A673 (cell line): Measurements from ENCODE around the gene FAM32A. TPM values are rescaled to one million over a fixed set of nuclear protein-coding genes. Genes with fewer than 3 reads are reported as not detected.

Experiments used
- BruUV-seq: library from RNA; stranded (reverse); fragments of 400-500 nt; replicated peaks from 2 replicates; lab custom pipeline; 2021; lab: Mats Ljungman, UMichigan
- CTCF ChIA-PET: fragments of 300-600 bp; sonication (Branson Sonifier 250); formaldehyde crosslinking; loops from one replicate; lab custom pipeline; 2022; ENCODE audit warnings: antibody characterized with exemption; lab: Charles Lee
- POLR2A ChIA-PET: fragments of 300-600 bp; sonication (Branson Sonifier 250); formaldehyde crosslinking; loops from one replicate; lab custom pipeline; 2022; ENCODE audit warnings: antibody characterized with exemption; ENCODE audit not compliant: low non-redundant PET; lab: Charles Lee
- DNase-seq: peaks from one replicate; pipeline ENCODE4 v3.0.0-alpha.2; 2015; ENCODE audit warnings: low spot score
- H3K27ac ChIP-seq: fragments of 200-600 bp; sonication (generic); 2 replicates; pipeline ENCODE4 v1.5.1; 2016; ENCODE audit warnings: mixed run types, low read depth, mild to moderate bottlenecking, mixed read lengths, antibody characterized with exemption, low read length; ENCODE audit not compliant: poor library complexity, severe bottlenecking
- H3K27me3 ChIP-seq: fragments of 200-600 bp; sonication (generic); replicated peaks from 2 replicates; pipeline ENCODE4 v1.6.1; 2017; ENCODE audit warnings: mixed run types, low read depth, mild to moderate bottlenecking, mixed read lengths, antibody characterized with exemption, low read length; ENCODE audit not compliant: insufficient read depth, poor library complexity
- H3K36me3 ChIP-seq: fragments of 200-600 bp; sonication (generic); 2 replicates; pipeline ENCODE4 v1.6.1; 2016; ENCODE audit warnings: mixed run types, mild to moderate bottlenecking, mixed read lengths, antibody characterized with exemption, low read length; ENCODE audit not compliant: insufficient read depth, poor library complexity, severe bottlenecking
- H3K4me1 ChIP-seq: fragments of 200-600 bp; sonication (generic); 2 replicates; pipeline ENCODE4 v1.6.1; 2017; ENCODE audit warnings: mixed run types, mild to moderate bottlenecking, mixed read lengths, antibody characterized with exemption, low read length; ENCODE audit not compliant: insufficient read depth, poor library complexity, severe bottlenecking
- H3K4me3 ChIP-seq: fragments of 200-600 bp; sonication (generic); 2 replicates; pipeline ENCODE4 v1.5.1; 2016; ENCODE audit warnings: low read depth, mixed run types, mild to moderate bottlenecking, mixed read lengths, low read length; ENCODE audit not compliant: poor library complexity, severe bottlenecking
- H3K9me3 ChIP-seq: fragments of 200-600 bp; sonication (generic); 2 replicates; pipeline ENCODE4 v1.6.1; 2016; ENCODE audit warnings: mixed run types, low read depth, mild to moderate bottlenecking, mixed read lengths, antibody characterized with exemption, low read length; ENCODE audit not compliant: poor library complexity, severe bottlenecking
- EZH2 ChIP-seq: fragments of 200-600 bp; sonication (generic); IDR thresholded peaks from 2 replicates; pipeline ENCODE4 v1.6.1; 2017; ENCODE audit warnings: borderline replicate concordance, low read depth, mild to moderate bottlenecking, mixed read lengths, antibody characterized with exemption, low read length; ENCODE audit not compliant: poor library complexity, severe bottlenecking
- intact Hi-C: fragments of 100-400 bp; cut with micrococcal nuclease; formaldehyde crosslinking; loops from one replicate; pipeline ENCODE4 v1.10.0; 2022; ENCODE audit not compliant: unreplicated experiment
- total RNA-seq: library from RNA; stranded (reverse); gene quantifications from 2 replicates; pipeline ENCODE4 v1.2.3, GENCODE V29; 2021
- TF ChIP-seq, protein P1 (sequence below): fragments of 300-800, 200-600 bp; sonication (generic); conservative IDR thresholded peaks from 2 replicates; pipeline ENCODE4 v1.5.1; 2017; ENCODE audit warnings: low read depth, mild to moderate bottlenecking, antibody characterized with exemption, low read length, moderate library complexity, mixed read lengths

Gene FAM32A
- total RNA-seq, 1 experiment from 2014 or later: 93.2 TPM

DNA sequence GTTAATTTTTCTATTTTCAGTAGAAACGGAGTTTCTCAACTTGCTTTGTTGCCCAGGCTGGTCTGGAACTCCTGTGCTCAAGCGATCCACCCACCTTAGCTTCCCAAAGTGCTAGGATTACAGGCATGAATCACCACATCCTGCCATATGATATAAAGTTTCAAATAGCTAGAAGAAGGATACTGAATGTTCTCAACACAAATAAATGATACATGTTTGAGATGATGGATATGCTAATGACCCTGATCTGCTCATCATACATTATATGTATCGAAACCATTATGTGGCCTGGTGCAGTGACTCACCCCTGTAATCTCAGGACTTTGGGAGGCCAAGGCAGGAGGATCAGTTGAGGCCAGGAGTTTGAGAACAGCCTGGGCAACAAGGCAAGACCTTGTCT is 23.4 kb upstream of the FAM32A start:
- no peak for TF ChIP-seq EZH2
- TF ChIP-seq, protein P1, sequence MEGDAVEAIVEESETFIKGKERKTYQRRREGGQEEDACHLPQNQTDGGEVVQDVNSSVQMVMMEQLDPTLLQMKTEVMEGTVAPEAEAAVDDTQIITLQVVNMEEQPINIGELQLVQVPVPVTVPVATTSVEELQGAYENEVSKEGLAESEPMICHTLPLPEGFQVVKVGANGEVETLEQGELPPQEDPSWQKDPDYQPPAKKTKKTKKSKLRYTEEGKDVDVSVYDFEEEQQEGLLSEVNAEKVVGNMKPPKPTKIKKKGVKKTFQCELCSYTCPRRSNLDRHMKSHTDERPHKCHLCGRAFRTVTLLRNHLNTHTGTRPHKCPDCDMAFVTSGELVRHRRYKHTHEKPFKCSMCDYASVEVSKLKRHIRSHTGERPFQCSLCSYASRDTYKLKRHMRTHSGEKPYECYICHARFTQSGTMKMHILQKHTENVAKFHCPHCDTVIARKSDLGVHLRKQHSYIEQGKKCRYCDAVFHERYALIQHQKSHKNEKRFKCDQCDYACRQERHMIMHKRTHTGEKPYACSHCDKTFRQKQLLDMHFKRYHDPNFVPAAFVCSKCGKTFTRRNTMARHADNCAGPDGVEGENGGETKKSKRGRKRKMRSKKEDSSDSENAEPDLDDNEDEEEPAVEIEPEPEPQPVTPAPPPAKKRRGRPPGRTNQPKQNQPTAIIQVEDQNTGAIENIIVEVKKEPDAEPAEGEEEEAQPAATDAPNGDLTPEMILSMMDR: no peak
- DNase-seq: no peak
- BruUV-seq: no TSS peak
- no peaks in the 10 kb centered on the region for H3K36me3 ChIP-seq
- no peak overlapping the region for H3K27ac ChIP-seq
- no peak overlapping the region for H3K4me3 ChIP-seq
- H3K9me3 ChIP-seq: no peaks in the 10 kb centered on the region
- H3K27me3 ChIP-seq: no peaks in the 10 kb centered on the region
- no peaks in the 10 kb centered on the region for H3K4me1 ChIP-seq
- intact Hi-C loops: no loop called here
- ChIA-PET CTCF (interaction anchor here (0.6 to 0.7 kb wide), 3 partner anchors 53 to 1697 kb away, joined by 11 to 13 read pairs (median 12); no protein-coding TSS in a partner anchor), POLR2A (no interaction called here)

DNA sequence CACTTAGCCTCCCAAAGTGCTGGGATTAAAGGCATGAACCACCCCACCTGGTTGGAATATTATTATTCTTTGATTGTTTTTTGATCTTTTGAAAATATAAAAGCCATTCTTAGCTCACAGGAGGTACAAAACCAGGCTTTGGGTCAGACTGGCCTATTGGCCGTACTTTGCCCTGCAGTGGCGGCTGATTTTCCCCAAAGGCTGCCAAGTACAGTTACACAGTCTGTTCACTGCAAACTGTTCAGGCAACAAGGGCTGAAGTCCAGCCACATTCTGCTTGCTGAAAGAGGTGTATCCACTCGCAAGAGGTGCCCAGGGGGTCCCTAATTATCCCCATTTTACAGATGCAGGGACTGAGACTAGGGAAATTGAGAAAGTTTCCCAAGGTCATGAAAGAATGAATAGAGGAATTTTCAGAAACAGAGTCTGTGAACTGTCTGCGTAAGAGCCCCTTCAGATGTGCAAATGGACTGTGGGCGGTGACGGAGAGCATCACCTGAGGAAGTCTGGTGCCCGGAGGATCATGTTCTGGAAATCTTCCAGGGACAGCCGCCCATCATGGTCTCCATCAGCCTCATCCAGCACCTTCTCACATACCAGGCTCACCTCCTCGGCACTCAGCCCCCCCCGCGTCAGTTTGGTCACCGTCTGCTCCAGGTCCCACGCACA is 20.9 kb upstream of the FAM32A start:
- H3K9me3 ChIP-seq: no peaks in the 10 kb centered on the region
- ChIA-PET CTCF (no interaction called here), POLR2A (no interaction called here)
- no TSS peak for BruUV-seq
- H3K27me3 ChIP-seq: no peaks in the 10 kb centered on the region
- intact Hi-C loops: no loop called here
- TF ChIP-seq EZH2: no peak
- TF ChIP-seq, protein P1: no peak
- no peak overlapping the region for H3K27ac ChIP-seq
- no peaks in the 10 kb centered on the region for H3K36me3 ChIP-seq
- DNase-seq: no peak
- no peak overlapping the region for H3K4me3 ChIP-seq
- H3K4me1 ChIP-seq: no peaks in the 10 kb centered on the region

GRCh38 chr19:16166417-16166816 is 18.8 kb upstream of the FAM32A start:
- intact Hi-C loops: no loop called here

More at GRCh38 chr19:16166417-16166816, 18.8 kb upstream of the FAM32A start:
- TF ChIP-seq, protein P1: no peak
- no peak for TF ChIP-seq EZH2
- ChIA-PET CTCF (no interaction called here), POLR2A (no interaction called here)
- no peaks in the 10 kb centered on the region for H3K4me1 ChIP-seq
- no peak overlapping the region for H3K4me3 ChIP-seq
- H3K36me3 ChIP-seq: no peaks in the 10 kb centered on the region
- no peaks in the 10 kb centered on the region for H3K9me3 ChIP-seq
- no peak for DNase-seq
- no peak overlapping the region for H3K27ac ChIP-seq
- H3K27me3 ChIP-seq: no peaks in the 10 kb centered on the region
- BruUV-seq: no TSS peak
